GM18909 (cell line): ENCODE results near the gene NAPSA.

Source experiments
- ATAC-seq: cut with Tn5 transposase; IDR thresholded peaks from one replicate; pipeline ENCODE4 v1.9.1; 2021; ENCODE audit warnings: mild to moderate bottlenecking; ENCODE audit not compliant: unreplicated experiment, poor library complexity

NAPSA gene

DNA sequence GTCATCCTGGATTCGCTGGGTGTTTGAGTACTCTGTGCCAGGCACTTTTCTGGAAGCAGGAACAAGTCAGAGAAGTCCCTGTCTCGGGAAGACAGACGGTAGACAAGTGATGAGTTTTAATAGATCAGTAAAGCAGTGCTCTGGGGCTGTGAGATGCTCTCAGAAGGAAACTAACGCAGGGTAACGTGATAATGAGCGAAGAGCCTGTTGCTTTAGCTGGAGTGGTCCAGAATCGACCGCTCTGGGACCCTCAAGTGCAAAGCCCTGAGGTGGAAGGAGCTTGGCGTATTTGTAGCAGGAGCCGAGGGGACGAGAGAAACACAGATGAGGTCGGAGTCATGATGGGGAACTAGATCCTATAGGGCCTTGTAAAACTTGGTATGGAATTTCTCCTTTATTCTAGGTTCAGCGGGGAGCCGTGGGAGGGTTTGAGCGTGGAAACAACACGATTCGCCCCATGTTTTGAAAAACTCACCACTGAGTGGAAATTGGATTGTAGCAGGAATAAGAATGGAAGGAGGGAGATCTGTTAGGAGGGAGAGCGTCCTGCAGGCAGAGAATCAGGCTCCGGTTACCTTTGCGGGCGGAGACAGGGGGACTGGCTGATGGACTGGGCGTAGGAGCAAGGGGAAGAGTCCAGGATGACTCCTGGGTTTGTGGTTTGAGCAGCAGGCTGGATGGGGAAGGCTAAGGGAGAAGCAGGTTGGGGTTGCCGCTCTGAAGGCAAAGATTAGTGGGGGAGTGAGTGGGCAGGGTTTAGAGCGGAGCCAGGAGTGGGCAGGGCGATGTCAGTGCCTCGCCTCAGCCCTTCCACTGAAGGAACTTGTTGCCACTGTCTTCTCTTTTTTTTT lies 19.5 kb upstream of the NAPSA start:
- ATAC-seq = no peak

DNA sequence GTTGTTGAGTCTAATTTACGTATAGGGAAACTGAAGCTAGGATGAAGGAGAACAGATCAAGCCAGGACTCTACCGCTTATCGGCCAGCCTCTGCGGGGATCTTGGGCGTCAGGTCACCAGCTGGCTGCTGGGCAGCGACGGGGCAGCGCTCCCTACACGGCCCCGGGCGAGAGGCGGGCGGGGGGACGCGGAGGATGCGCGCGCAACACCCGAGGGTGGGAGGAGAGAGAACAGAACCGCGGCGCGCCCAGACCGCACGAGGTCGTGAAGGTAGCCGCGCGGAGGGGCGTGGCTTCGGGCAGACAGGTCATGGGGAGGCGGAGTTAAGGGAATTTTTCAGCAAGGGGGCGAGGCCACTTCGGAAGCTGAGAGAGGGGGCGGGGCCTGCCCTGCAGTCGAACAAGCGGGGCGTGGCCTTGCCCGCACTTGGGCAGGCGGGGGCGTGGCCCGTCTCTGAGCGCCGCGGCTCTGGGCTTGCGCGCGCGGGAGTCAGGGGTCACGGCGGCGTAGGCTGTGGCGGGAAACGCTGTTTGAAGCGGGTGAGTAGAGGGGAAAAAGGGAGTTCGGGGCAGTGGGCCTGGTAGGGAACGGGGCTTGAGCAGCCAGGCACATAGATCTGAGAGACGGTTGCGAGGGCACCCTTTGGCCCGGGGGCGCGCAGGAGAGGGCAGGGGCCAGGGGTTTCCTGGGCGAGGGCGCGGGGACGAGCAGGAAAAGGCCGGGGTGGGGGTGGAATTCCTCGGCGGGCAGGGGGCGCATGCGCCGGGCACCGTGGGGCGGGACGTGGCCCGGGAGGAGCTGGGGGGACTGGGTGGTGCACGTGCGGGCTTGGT lies 18.6 kb upstream of the NAPSA start, which contains the start of gene POLD1:
POLD1 (plus strand) TSS at position 496 of the 833 bp plus-strand sequence. CDS start 14,505 bp downstream, outside the sequence.
- ATAC-seq = peak; percentile 86

DNA sequence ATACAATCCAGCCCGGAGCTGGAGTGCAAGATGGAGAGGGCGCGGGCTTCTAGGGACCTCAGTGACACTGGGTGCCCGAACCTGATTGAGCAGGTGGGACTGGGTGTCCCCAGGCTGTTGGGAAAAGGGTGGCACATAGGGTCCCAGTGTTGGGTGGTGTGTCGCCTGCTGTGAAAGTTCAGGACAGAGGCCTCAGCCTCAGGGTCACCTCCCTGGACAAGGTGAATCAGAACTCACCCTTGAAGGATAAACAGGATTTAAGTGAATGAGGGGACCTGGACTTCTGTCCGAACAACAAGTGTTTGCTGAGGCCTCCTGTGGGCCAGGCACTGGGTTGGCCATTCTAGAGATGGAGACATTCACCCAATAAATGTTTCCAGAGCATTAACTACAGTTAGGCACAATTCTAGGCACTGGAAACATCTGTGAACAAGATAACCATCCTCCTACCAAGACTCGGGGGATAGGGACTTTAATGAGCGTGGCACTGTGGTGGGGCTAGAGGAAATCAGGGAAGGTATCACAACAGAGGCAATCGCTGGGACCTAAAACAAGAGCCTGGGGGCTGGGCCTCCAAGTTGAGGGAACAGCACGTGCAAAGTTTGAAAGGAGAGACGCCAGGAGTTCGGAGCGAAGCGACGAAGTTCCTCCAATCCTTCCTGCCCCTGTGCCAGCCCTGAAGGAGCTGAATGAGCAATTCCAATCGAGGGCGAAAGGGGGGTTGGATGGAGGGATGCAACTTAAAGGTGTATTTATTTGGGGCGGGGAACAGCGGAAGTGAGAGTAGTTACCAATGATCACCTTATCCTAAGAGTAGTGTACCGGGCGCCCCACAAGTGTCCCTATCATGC lies 17.8 kb upstream of the NAPSA start:
- ATAC-seq = no peak

DNA sequence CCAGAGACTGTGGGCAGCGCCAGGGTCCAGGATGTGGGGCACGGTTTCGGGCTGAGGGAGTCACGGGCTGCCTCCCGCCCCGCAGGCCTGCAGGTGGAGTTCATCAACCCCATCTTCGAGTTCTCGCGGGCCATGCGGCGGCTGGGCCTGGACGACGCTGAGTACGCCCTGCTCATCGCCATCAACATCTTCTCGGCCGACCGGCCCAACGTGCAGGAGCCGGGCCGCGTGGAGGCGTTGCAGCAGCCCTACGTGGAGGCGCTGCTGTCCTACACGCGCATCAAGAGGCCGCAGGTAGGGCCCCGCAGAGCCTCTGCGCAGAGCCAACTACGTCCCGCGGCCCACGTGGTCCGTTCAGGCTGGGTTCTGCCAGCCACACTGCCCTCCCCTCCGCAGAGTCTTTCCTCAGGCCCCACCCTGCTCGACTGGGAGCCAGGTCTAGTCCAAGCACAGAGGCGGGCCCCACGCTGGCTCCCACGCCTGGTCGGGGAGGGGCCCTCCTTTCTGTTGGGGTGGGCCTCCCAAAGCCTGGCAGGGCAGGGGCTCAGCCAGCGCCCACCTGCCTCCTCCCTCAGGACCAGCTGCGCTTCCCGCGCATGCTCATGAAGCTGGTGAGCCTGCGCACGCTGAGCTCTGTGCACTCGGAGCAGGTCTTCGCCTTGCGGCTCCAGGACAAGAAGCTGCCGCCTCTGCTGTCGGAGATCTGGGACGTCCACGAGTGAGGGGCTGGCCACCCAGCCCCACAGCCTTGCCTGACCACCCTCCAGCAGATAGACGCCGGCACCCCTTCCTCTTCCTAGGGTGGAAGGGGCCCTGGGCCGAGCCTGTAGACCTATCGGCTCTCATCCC lies 16.7 kb upstream of the NAPSA start:
- no peak for ATAC-seq

DNA sequence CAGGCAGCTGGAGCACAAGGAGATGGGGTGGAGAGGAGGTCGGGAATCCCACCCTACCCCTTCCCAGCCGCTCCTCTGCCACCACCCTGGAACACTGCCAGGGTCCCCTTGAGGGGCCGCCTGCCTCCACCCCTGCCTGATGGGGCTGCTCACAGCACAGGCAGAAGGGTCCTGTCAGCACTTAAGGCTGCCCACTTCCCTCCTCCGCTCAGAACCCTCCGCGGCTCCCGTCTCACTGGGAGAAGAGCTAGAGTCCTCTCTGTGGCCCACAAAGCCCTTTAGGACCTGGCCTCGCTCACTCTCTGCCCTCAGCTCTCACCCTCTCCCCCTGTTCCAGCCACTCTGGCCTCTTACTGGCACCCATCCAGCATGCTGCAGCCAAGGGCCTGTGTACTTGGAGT lies 15.3 kb upstream of the NAPSA start:
- ATAC-seq = no peak

DNA sequence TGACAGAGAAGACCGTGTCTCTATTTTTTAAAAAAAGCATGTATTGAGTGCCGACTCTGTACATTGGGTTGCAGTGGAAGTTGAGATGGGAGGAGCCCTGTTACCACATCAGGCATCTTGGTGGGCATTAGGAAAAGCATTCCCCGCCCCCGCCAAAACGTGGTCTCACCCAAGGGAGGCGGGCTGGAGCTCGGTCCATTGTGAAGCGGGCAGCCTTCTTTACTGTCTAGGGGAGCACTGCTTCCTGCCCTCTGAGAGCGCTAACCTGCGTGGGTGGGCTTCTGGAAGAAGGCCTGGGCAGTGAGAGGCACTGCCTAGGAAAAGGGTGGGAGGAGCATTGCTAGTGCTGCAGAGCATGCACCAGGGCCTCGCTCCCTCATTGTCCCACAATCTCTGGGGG lies 14.7 kb upstream of the NAPSA start:
- no peak for ATAC-seq

DNA sequence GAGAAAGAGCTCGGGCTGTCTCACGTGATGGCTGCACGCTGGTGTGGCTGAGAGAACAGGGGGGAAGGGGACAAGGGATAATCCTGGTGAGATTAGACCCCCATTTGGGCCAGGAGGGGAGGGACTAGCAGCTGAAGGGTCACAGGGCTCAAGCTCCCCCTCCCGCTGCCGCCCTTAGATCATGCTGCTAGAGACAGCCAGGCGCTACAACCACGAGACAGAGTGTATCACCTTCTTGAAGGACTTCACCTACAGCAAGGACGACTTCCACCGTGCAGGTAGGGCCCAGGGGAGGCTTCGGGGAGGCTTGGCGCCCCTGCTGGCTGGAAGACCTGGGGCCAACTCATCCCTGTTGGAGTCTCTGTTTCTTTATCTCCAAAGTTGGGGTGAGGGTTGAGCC lies 14.2 kb upstream of the NAPSA start:
- no peak for ATAC-seq

DNA sequence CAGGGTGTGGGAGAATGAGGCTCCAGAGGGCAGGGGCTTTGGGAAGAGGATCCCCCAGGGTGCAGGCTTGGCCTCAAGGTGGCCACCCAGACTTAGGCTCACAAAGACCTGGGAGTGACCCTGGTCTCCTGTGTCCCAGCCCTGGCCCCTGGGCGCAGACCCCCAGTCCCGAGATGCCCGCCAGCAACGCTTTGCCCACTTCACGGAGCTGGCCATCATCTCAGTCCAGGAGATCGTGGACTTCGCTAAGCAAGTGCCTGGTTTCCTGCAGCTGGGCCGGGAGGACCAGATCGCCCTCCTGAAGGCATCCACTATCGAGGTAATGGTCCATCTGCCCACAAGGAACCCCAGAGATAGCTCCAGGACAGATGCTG lies 13.4 kb upstream of the NAPSA start:
- ATAC-seq = no peak

DNA sequence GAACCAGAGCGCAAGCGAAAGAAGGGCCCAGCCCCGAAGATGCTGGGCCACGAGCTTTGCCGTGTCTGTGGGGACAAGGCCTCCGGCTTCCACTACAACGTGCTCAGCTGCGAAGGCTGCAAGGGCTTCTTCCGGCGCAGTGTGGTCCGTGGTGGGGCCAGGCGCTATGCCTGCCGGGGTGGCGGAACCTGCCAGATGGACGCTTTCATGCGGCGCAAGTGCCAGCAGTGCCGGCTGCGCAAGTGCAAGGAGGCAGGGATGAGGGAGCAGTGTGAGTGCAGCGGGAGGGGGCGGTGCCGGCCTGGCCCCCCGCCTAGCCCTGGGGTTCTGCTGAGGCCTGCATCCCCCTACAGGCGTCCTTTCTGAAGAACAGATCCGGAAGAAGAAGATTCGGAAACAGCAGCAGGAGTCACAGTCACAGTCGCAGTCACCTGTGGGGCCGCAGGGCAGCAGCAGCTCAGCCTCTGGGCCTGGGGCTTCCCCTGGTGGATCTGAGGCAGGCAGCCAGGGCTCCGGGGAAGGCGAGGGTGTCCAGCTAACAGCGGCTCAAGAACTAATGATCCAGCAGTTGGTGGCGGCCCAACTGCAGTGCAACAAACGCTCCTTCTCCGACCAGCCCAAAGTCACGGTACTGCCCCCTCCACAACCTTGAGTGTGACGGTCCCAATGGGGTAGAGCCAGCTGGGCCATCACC lies 12.9 kb upstream of the NAPSA start:
- no peak for ATAC-seq

DNA sequence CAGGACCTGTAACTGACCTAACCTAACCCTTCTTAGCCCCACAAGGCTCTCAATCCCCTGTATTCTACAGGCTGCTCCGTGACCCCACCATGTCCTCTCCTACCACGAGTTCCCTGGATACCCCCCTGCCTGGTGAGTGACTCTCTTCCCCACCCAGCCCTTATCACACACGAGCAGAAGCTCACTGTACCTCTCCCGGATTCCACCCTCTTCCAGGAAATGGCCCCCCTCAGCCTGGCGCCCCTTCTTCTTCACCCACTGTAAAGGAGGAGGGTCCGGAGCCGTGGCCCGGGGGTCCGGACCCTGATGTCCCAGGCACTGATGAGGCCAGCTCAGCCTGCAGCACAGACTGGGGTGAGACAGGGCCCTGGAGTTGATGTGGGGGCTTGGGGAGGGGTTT lies 12.1 kb upstream of the NAPSA start:
- ATAC-seq = no peak

DNA sequence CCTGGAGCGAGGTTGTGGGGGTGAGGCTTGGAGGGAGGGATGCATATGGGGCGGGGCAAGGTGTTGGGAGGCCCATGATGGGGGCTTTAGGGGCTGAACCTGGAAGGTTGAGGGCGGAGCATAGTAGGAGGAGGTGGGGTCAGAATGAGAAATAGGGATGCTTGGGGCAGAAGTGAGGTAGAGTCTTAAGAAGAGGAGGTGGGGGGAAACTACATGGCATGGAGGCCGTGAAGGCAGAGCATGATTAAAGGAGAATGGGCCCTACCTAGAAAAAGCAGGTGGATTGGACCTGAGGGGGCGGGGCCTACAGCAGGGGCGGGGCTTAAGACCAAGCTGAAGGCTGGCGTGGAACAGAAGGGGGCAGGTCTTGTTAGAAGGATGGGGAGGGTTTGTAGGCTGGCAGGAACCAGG lies 11.6 kb upstream of the NAPSA start:
- no peak for ATAC-seq

DNA sequence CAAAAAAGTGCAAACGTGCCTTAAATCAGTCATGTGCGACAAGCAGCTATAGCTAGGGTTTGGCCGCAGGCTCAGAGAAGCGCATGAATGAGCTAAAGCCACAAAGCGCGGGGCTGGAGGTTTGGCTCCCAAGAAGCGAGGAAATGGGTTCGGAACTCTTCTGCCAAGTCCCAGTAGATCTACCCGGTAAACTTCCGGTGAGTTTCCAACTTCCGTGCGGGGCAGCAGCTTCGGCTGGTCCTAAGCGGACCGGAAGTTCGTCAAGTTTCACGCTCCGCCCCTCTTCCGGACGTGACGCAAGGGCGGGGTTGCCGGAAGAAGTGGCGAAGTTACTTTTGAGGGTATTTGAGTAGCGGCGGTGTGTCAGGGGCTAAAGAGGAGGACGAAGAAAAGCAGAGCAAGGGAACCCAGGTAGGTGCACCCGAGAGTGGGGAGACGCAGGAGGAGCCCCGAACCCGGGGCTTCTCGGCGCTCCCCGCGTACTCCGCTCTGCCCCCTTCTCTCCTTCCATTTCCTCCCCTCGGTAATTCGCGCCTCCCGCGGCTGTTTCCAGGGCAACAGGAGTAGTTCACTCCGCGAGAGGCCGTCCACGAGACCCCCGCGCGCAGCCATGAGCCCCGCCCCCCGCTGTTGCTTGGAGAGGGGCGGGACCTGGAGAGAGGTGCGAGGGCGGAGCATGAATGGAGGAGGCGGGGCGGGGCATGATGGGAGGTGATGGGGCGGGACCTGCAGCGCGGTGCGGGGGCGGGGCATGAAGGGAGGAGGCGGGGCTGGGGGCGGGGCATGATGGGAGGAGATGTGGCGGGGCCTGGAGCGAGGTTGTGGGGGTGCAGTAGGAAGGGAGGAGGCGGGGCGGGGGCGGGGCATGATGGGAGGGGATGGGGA lies 11.0 kb upstream of the NAPSA start, which contains the start of gene NR1H2:
NR1H2 (plus strand) TSS at position 292 of the 885 bp plus-strand sequence. CDS start 1,149 bp downstream, outside the sequence.
- ATAC-seq = peak; percentile 85

DNA sequence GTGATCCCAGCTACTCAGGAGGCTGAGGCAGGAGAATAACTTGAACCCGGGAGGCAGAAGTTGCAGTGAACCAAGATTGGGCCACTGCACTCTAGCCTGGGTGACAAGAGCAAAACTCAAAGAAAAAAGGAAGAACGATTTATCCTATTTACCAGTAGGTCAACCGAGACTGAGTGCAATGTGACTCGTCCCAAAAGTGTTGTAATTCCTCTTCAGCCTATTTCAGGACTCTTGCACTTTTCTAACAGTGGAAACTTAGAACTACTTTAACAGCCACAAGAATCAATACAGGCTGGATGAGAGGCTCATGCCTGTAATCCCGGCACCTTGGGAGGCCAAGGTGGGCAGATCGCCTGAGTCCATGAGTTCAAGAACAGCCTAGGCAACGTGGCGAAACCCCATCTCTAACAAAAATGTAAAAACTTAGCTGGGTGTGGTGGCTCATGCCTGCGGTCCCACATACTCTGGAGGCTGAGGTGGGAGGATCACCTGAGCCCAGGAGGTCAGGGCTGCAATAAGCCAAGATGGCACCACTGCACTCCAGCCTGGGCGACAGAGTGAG lies 6.6 kb upstream of the NAPSA start:
- ATAC-seq = no peak

DNA sequence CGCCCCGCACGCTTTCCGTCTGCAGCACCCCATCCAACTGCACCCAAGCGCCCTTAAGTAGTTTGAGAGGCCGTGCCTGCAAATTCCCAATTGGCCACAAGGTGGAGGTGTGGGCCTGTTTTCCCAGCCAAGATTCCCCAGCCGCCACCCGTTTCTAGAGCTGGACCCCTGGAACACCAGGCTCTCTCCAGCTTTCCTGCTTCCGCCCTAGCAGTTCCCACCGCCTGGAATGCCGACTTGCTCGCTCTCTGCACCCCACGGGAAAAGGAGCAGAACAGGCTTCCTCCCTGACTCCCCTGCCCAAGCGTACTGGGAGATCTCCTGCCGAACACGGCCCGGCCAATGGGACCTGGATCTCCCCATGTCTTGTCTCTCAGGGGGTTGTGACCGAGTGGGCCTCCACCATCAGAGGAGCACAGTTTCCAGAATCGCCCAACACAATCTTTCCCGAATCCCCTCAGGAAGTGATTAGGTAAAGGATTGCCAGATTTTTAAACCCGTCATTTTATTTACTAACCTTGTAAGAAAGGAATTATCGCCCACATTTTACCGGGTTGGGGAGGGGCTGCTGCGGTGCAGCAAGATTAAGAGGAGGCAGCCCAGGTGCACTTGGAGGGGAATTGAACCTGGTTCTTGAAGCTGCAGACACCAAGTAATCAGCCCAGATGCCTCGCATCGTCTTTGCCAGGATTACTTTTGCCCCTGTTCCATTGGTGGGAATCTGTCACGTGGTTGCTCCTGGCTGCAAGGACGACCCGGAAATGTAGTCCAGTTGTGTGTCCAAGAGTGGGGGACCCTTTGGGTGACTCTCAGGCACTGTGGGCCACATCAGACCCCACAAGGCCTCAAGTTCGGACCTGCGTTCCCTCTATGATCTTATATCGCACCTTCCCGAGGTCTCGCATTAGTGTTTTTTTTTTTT lies 3.5 kb upstream of the NAPSA start:
- ATAC-seq = peak; percentile 62

DNA sequence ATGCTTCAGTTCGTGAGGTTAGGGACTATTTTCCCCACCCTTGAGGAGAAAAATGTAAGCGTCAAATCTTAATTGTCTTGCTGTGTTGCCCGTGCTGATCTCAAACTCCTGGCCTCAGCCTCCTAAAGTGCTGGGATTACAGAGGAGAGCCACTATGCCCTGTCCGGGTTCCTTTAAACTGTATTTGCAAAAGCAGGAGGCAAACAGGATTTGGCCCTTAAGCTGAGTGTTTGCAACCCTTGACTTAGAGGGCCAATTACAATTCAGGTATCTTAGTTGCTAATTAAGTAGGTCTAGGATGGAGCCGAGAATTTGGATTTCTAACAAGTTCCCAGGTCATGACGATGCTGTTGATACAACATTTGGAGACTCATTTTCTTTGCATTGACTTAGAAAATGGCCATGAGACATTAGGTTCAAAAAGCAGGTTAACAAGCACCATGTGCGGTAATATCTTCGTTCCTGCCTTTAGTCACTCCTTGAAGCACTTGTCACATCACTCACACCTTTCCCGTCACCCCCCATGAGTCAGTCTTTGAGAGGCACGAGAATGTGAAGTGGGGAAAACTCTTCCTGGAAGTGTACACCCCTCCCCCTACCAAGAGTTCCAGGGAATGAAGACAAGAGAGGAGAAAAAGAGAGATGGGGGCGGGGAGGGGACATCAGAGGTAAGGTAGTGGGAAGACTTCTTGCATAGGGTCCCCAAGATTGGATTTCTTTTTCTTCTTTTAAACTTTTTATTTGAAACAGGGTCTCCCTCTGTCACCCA lies 2.6 kb downstream of the NAPSA start:
- ATAC-seq = no peak

DNA sequence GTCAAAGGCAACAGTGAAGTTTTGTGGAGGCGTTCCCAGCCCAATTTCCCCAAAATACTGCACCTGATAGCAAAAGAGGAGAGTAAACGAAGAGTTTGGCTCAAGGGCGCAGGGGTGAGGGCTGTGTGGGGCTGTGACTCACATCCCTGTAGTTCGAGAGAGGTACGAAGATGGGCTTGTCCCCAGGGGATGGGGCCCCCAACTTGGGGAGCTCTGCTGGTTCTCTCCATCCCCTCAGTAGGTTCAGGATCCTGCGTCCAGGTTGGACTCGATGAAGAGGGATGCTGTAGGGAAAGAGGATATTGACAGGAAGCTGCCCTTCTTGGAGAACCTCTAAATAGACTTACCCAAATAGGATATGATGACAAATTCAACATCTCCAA lies 3.4 kb downstream of the NAPSA start:
- no peak for ATAC-seq
